ENCODE data around the gene GPI. TPM values are rescaled to one million over a fixed set of nuclear protein-coding genes. Genes with fewer than 3 reads are reported as not detected.
A peak's percentile ranks its signal among the peaks of the same experiment; 100 is the strongest.

GPI gene
- total and polyA plus RNA-seq, 9 of the 15 experiments (the other 6 are each of a cell fraction or from before 2014, with no cell fraction given), result 88.3 to 358 (median 122) TPM

DNA sequence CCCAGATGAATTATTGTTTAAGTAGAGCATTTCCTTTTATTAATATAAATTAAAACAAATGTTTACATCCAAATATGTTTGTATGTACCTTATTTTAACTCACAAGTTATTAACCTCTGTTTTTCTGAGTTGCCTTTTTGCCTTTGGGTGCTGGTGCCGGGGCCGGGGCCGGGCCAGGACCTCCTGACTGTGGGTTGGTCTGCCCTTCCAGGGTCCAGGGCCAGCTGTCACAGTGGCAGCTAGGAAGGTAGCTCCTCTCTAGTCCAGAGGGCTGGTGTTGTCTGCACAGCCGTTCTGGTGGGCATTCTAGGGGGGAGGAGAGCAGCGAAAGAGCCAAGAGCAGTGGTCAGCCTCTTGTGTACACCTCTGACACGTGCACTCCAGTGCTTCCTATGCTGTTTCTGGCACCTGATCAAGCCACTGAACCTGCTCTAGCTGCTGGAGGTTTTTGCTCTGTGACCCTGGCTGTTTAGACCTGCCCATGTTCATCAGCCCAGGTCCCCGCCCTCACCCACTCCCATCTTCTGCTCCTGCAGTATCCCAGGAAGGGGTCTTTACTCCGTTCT is 61.2 kb downstream of the GPI start:
- in situ Hi-C loops (cut with MboI) (no loop called here), intact Hi-C loops (cut with micrococcal nuclease) (no loop called here)
- Histone ChIP-seq H3K36me3 (ENCODE audit: control insufficient read depth, insufficient read depth, low read length) (peaks cover 58% of the 10 kb centered on the region), H3K9me3 (replicated peaks; ENCODE audit: control insufficient read depth, insufficient read depth, low read depth, low read length) (no peaks in the 10 kb centered on the region), H3K4me2 (ENCODE audit: insufficient read depth, low read length) (no peak overlapping the region), H3K4me3 (no peak overlapping the region), H4K20me1 (replicated peaks; ENCODE audit: control insufficient read depth, insufficient read depth, low read length) (peaks cover 25% of the 10 kb centered on the region), H3K9me1 (ENCODE audit: control insufficient read depth, insufficient read depth, low read length) (no peaks in the 10 kb centered on the region), H3K9ac (ENCODE audit: insufficient read depth in 1 of 2, low read depth in 2 of 2, low read length in 2 of 2) (peak overlapping the region in 1 of 2 experiments; percentile 73; a peak in 2 of 4 replicates), H3K27ac (ENCODE audit: extremely low read depth, low read depth, low read length) (no peak overlapping the region), H2AFZ (ENCODE audit: low read depth, low read length) (no peak overlapping the region), H3K79me2 (ENCODE audit: control insufficient read depth, insufficient read depth, low read length) (peaks cover 35% of the 10 kb centered on the region), H3K27me3 (ENCODE audit: control insufficient read depth in 2 of 2, insufficient read depth in 2 of 2, low read length in 2 of 2) (no peaks in the 10 kb centered on the region), H3K4me1 (replicated peaks in 1 of 2; ENCODE audit: control insufficient read depth in 2 of 2, insufficient read depth in 2 of 2, low read length in 2 of 2) (peaks cover 1 to 16% of the 10 kb centered on the region in 2 experiments; a peak in 3 of 5 replicates)
- no TSS peak for BruUV-seq (replicated peaks)
- ATAC-seq (no peak), DNase-seq (ENCODE audit: extremely low read depth in 1 of 4, low spot score in 3 of 4) (no peak), FAIRE-seq (no peak)
- CTCF ChIA-PET (ENCODE audit: low intra/inter-chr PET ratio), result no interaction called here
- TF ChIP-seq TCF7 (IDR thresholded peaks at IDR 0.05; ENCODE audit: borderline replicate concordance) (no peak), MAZ (CRISPR knock-in tag; conservative IDR thresholded peaks at IDR 0.05 in 1 of 2, IDR thresholded peaks at IDR 0.05 in 1 of 2) (no peak), ZNF311 (CRISPR knock-in tag; IDR thresholded peaks at IDR 0.05) (no peak), SMARCE1 (IDR thresholded peaks at IDR 0.05) (no peak), XRCC5 (IDR thresholded peaks at IDR 0.05; ENCODE audit: low read depth, low read length) (no peak), CREB1 (IDR thresholded peaks at IDR 0.05) (no peak), CREB1 (CRISPR knock-in tag; IDR thresholded peaks at IDR 0.05) (no peak), ZNF133 (CRISPR knock-in tag; IDR thresholded peaks at IDR 0.05) (no peak), TCF3 (CRISPR knock-in tag; IDR thresholded peaks at IDR 0.05) (no peak), ZNF445 (CRISPR knock-in tag; IDR thresholded peaks at IDR 0.05; ENCODE audit: low read depth) (no peak)
- TF ChIP-seq, protein P1, sequence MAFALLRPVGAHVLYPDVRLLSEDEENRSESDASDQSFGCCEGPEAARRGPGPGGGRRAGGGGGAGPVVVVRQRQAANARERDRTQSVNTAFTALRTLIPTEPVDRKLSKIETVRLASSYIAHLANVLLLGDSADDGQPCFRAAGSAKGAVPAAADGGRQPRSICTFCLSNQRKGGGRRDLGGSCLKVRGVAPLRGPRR (CRISPR knock-in tag; IDR thresholded peaks at IDR 0.05), result no peak
- WGBS (ENCODE audit: insufficient coverage, low coverage, missing lambda C conversion rate), result 89% methylated on average over 8 of the region's 8 CpGs
- POLR2A ChIA-PET, result interaction anchor here (0.7 to 1.0 kb wide), 2 partner anchors 10 to 18 kb away, joined by 3 read pairs; no protein-coding TSS in a partner anchor

Data from K562 (cell line).